WTC11 (cell line): Measurements from ENCODE around the gene LSM3. TPM values are rescaled to one million over a fixed set of nuclear protein-coding genes. Genes with fewer than 3 reads are reported as not detected.

Experiments
- ATAC-seq: fragments of 200-7000 bp; cut with Tn5 transposase; 2 replicates; pipeline ENCODE4 v1.10.0; 2021; ENCODE audit warnings: mild to moderate bottlenecking, moderate library complexity
- CTCF ChIA-PET: fragments of 300-600 bp; sonication (Branson Sonifier 250); formaldehyde crosslinking; loops from one replicate; lab custom pipeline; 2021; ENCODE audit warnings: antibody characterized with exemption; lab: Charles Lee
- POLR2A ChIA-PET: fragments of 350-600 bp; sonication (Branson Sonifier 250); formaldehyde crosslinking; loops from one replicate; lab custom pipeline; 2021; ENCODE audit warnings: antibody characterized with exemption; lab: Charles Lee
- DNase-seq: peaks from one replicate; pipeline ENCODE4 v3.0.0; 2021; ENCODE audit warnings: low spot score
- H3K27ac Mint-ChIP-seq: 2 replicates; pipeline ENCODE4 v1.8.0; 2021; ENCODE audit warnings: mixed read lengths
- H3K27me3 Mint-ChIP-seq: 2 replicates; pipeline ENCODE4 v1.8.0; 2021; ENCODE audit warnings: low read depth, mild to moderate bottlenecking, moderate library complexity, mixed read lengths
- H3K36me3 Mint-ChIP-seq: 2 replicates; pipeline ENCODE4 v1.8.0; 2021; ENCODE audit warnings: mixed read lengths
- H3K4me1 Mint-ChIP-seq: 2 replicates; pipeline ENCODE4 v1.8.0; 2022; ENCODE audit warnings: mixed read lengths
- H3K4me3 Mint-ChIP-seq: 2 replicates; pipeline ENCODE4 v1.8.0; 2021; ENCODE audit warnings: mild to moderate bottlenecking, moderate library complexity, mixed read lengths
- H3K9me3 Mint-ChIP-seq: 2 replicates; pipeline ENCODE4 v1.8.0; 2021; ENCODE audit warnings: mixed read lengths
- AFF4 ChIP-seq: sonication (generic); formaldehyde crosslinking; IDR thresholded peaks from 2 replicates; pipeline ENCODE4 v1.8.1; 2023; ENCODE audit warnings: mild to moderate bottlenecking, missing genetic modification reagents, borderline replicate concordance
- CBFB ChIP-seq: sonication (generic); formaldehyde crosslinking; IDR thresholded peaks from 2 replicates; pipeline ENCODE4 v1.8.1; 2022; ENCODE audit warnings: mild to moderate bottlenecking, low read depth, missing genetic modification reagents
- CREB1 ChIP-seq: sonication (generic); formaldehyde crosslinking; IDR thresholded peaks from 2 replicates; pipeline ENCODE4 v1.8.0; 2023; ENCODE audit warnings: mild to moderate bottlenecking, missing genetic modification reagents
- CTCF ChIP-seq: fragments of 200-600 bp; IDR thresholded peaks from 2 replicates; pipeline ENCODE4 v1.8.0; 2022; ENCODE audit warnings: antibody characterized with exemption
- E2F1 ChIP-seq: sonication (generic); formaldehyde crosslinking; IDR thresholded peaks from 2 replicates; pipeline ENCODE4 v1.8.0; 2022; ENCODE audit warnings: mild to moderate bottlenecking, missing genetic modification reagents
- EMX1 ChIP-seq: fragments of 250-450 bp; sonication (Bioruptor Pico); IDR thresholded peaks from 2 replicates; pipeline ENCODE4 v1.8.0; 2021; ENCODE audit warnings: mild to moderate bottlenecking
- ERG ChIP-seq: fragments of 250-450 bp; sonication (Bioruptor Pico); IDR thresholded peaks from 2 replicates; pipeline ENCODE4 v1.8.0; 2021; ENCODE audit warnings: mild to moderate bottlenecking
- FOXP1 ChIP-seq: sonication (generic); formaldehyde crosslinking; IDR thresholded peaks from 2 replicates; pipeline ENCODE4 v1.8.0; 2022; ENCODE audit warnings: missing genetic modification reagents, mild to moderate bottlenecking, moderate library complexity, borderline replicate concordance
- HMGXB4 ChIP-seq: sonication (generic); formaldehyde crosslinking; IDR thresholded peaks from 2 replicates; pipeline ENCODE4 v1.8.1; 2023; ENCODE audit warnings: mild to moderate bottlenecking, moderate library complexity, missing genetic modification reagents
- KAT7 ChIP-seq: sonication (generic); formaldehyde crosslinking; IDR thresholded peaks from 2 replicates; pipeline ENCODE4 v1.8.1; 2023; ENCODE audit warnings: missing genetic modification reagents, mild to moderate bottlenecking, borderline replicate concordance
- MYBL2 ChIP-seq: sonication (generic); formaldehyde crosslinking; IDR thresholded peaks from 2 replicates; pipeline ENCODE4 v1.8.1; 2023; ENCODE audit warnings: mild to moderate bottlenecking, moderate library complexity, missing genetic modification reagents
- OVOL2 ChIP-seq: fragments of 250-450 bp; sonication (Bioruptor Pico); IDR thresholded peaks from 2 replicates; pipeline ENCODE4 v1.9.0; 2021; ENCODE audit warnings: mild to moderate bottlenecking, borderline replicate concordance
- RELA ChIP-seq: sonication (generic); formaldehyde crosslinking; IDR thresholded peaks from 2 replicates; pipeline ENCODE4 v1.8.1; 2022; ENCODE audit warnings: missing genetic modification reagents, mild to moderate bottlenecking, borderline replicate concordance
- USF1 ChIP-seq: sonication (generic); formaldehyde crosslinking; IDR thresholded peaks from 2 replicates; pipeline ENCODE4 v1.8.0; 2022; ENCODE audit warnings: mild to moderate bottlenecking, missing genetic modification reagents
- USF2 ChIP-seq: sonication (generic); formaldehyde crosslinking; IDR thresholded peaks from 2 replicates; pipeline ENCODE4 v1.8.1; 2023; ENCODE audit warnings: mild to moderate bottlenecking, missing genetic modification reagents, moderate library complexity
- ZNF219 ChIP-seq: sonication (generic); formaldehyde crosslinking; IDR thresholded peaks from 2 replicates; pipeline ENCODE4 v1.8.0; 2023; ENCODE audit warnings: missing genetic modification reagents, mild to moderate bottlenecking, borderline replicate concordance
- ZNF232 ChIP-seq: sonication (generic); formaldehyde crosslinking; IDR thresholded peaks from 2 replicates; pipeline ENCODE4 v1.8.0; 2022; ENCODE audit warnings: mild to moderate bottlenecking, missing genetic modification reagents
- ZNF281 ChIP-seq: sonication (generic); formaldehyde crosslinking; IDR thresholded peaks from 2 replicates; pipeline ENCODE4 v1.8.0; 2023; ENCODE audit warnings: mild to moderate bottlenecking, missing genetic modification reagents
- total RNA-seq: library from RNA; stranded (reverse); gene quantifications from 3 replicates; pipeline ENCODE4 v1.2.3, GENCODE V29; 2021

LSM3 gene
- total RNA-seq, 1 experiment from 2014 or later = 21.4 TPM

GRCh38 chr3:14148041-14148985 is 30.3 kb upstream of the LSM3 start:
- H3K27ac Mint-ChIP-seq = peak overlapping the region; percentile 91
- H3K4me3 Mint-ChIP-seq = no peak overlapping the region; the same call in 1 of the 2 replicates
- TF ChIP-seq ZNF219 (CRISPR knock-in tag) = no peak
- no peak for TF ChIP-seq USF2 (CRISPR knock-in tag)
- no peak for TF ChIP-seq OVOL2
- TF ChIP-seq MYBL2 = no peak
- peak; percentile 46; the same call in 1 of the 2 replicates for TF ChIP-seq HMGXB4 (CRISPR knock-in tag)
- TF ChIP-seq E2F1 (CRISPR knock-in tag) = no peak
- peak; percentile 29; the same call in 1 of the 2 replicates for TF ChIP-seq FOXP1 (CRISPR knock-in tag)
- no peak for TF ChIP-seq ZNF232 (CRISPR knock-in tag)
- no peak for TF ChIP-seq CREB1 (CRISPR knock-in tag)
- peaks cover 31% of the 10 kb centered on the region for H3K4me1 Mint-ChIP-seq
- POLR2A ChIA-PET = interaction anchor here (1.0 to 1.2 kb wide), 2 partner anchors 23 to 30 kb away, joined by 3 read pairs; partner anchors contain the start of genes CHCHD4, LSM3, TMEM43 and XPC
- H3K9me3 Mint-ChIP-seq = no peaks in the 10 kb centered on the region
- peaks cover 18% of the 10 kb centered on the region for H3K36me3 Mint-ChIP-seq
- no peaks in the 10 kb centered on the region for H3K27me3 Mint-ChIP-seq
- CTCF ChIA-PET = interaction anchor here (1.0 to 2.0 kb wide), 6 partner anchors 23 to 252 kb away, joined by 3 to 20 read pairs (median 7); partner anchors contain the start of genes LSM3, TMEM43 and XPC
- ATAC-seq (peak; percentile 93), DNase-seq (peak; percentile 86)

- no peaks in the 10 kb centered on the region for H3K9me3 Mint-ChIP-seq
- H3K36me3 Mint-ChIP-seq = peaks cover 23% of the 10 kb centered on the region
- ChIA-PET POLR2A (no interaction called here), CTCF (interaction anchor here (0.9 to 1.8 kb wide), 2 partner anchors 24 to 53 kb away, joined by 3 to 4 read pairs; no protein-coding TSS in a partner anchor)
- peaks cover 22% of the 10 kb centered on the region for H3K4me1 Mint-ChIP-seq
- no peak overlapping the region for H3K4me3 Mint-ChIP-seq
- DNase-seq = no peak
- H3K27me3 Mint-ChIP-seq = no peaks in the 10 kb centered on the region
- no peak for ATAC-seq
- H3K27ac Mint-ChIP-seq = peak overlapping the region; percentile 77
- no peak for TF ChIP-seq RELA (CRISPR knock-in tag)
- TF ChIP-seq EMX1 (CRISPR knock-in tag) = no peak
- TF ChIP-seq OVOL2 = no peak
- TF ChIP-seq USF1 (CRISPR knock-in tag) = no peak
- no peak for TF ChIP-seq CBFB
- no peak for TF ChIP-seq ZNF281
- no peak for TF ChIP-seq AFF4 (CRISPR knock-in tag)
- TF ChIP-seq ERG (CRISPR knock-in tag) = no peak
- no peak for TF ChIP-seq CTCF
- TF ChIP-seq KAT7 (CRISPR knock-in tag) = no peak
These were observed 28.5 kb upstream of the LSM3 start for GRCh38 chr3:14150078-14150477.
